ENCODE data around the gene ZCCHC24. TPM values are rescaled to one million over a fixed set of nuclear protein-coding genes. Genes with fewer than 3 reads are reported as not detected.

The ZCCHC24 gene
- polyA plus RNA-seq, 1 of the 3 experiments (the other 2 are of a cell fraction), result 15.8 TPM

- TF ChIP-seq TCF12 (IDR thresholded peaks at IDR 0.05) (peak; percentile 100), EP300 (IDR thresholded peaks at IDR 0.05; ENCODE audit: borderline replicate concordance in 1 of 2, low read depth in 1 of 2, low read length in 1 of 2) (peak; percentile 63 to 86), GATA2 (CRISPR knock-in tag; IDR thresholded peaks at IDR 0.05) (peak; percentile 68), NFIC (IDR thresholded peaks at IDR 0.05; ENCODE audit: borderline replicate concordance) (peak; percentile 85)
These were observed 38.5 kb upstream of the ZCCHC24 start (continued) for GRCh38 chr10:79483948-79484347.

GRCh38 chr10:79483299-79483698, 37.9 kb upstream of the ZCCHC24 start:
- H3F3A ChIP-seq (replicated peaks; ENCODE audit: insufficient read depth), result peaks cover 28% of the 10 kb centered on the region
- peak overlapping the region; percentile 88 to 90 for H3K27ac ChIP-seq (ENCODE audit: low read depth in 2 of 2, low read length in 1 of 2)
- CTCF ChIA-PET, result interaction anchor here (1.2 to 1.5 kb wide), 2 partner anchors 16 to 109 kb away, joined by 6 to 8 read pairs; no protein-coding TSS in a partner anchor
- H3K9ac ChIP-seq, result no peak overlapping the region
- no peaks in the 10 kb centered on the region for H3K27me3 ChIP-seq (ENCODE audit: insufficient read depth)
- no peaks in the 10 kb centered on the region for H3K9me3 ChIP-seq
- DNase-seq, result no peak
- peaks cover 18 to 33% of the 10 kb centered on the region in 2 experiments for H3K4me1 ChIP-seq (ENCODE audit: control insufficient read depth in 1 of 2, insufficient read depth in 2 of 2, low read depth in 1 of 2, low read length in 1 of 2)
- H2AFZ ChIP-seq (ENCODE audit: low read depth), result peak overlapping the region; percentile 67
- peak overlapping the region; percentile 57; the same call in 1 of the 2 replicates for H3K4me2 ChIP-seq
- TF ChIP-seq MEF2A (IDR thresholded peaks at IDR 0.05; ENCODE audit: borderline replicate concordance, low read depth) (no peak), FOSL2 (IDR thresholded peaks at IDR 0.05; ENCODE audit: borderline replicate concordance, low read depth) (no peak), MAX (IDR thresholded peaks at IDR 0.05; ENCODE audit: low read depth) (no peak), FOXM1 (IDR thresholded peaks at IDR 0.05; ENCODE audit: low read depth) (no peak), USF1 (IDR thresholded peaks at IDR 0.05; ENCODE audit: borderline replicate concordance, low read depth) (no peak), SIN3A (IDR thresholded peaks at IDR 0.05; ENCODE audit: borderline replicate concordance, low read depth, low read length) (no peak), FOXJ3 (CRISPR knock-in tag; IDR thresholded peaks at IDR 0.05) (no peak), POLR2AphosphoS5 (IDR thresholded peaks at IDR 0.05; ENCODE audit: low read depth, low read length) (no peak), CTCF (IDR thresholded peaks at IDR 0.05) (no peak), EZH2phosphoT487 (IDR thresholded peaks at IDR 0.05; ENCODE audit: borderline replicate concordance, low read depth) (no peak), ZBTB33 (IDR thresholded peaks at IDR 0.05; ENCODE audit: borderline replicate concordance, low read depth) (no peak), RFX5 (IDR thresholded peaks at IDR 0.05; ENCODE audit: low read length) (no peak), EP300 (IDR thresholded peaks at IDR 0.05; ENCODE audit: borderline replicate concordance in 1 of 2, low read depth in 1 of 2, low read length in 1 of 2) (no peak), GABPA (IDR thresholded peaks at IDR 0.05; ENCODE audit: low read depth) (no peak), TEAD4 (IDR thresholded peaks at IDR 0.05; ENCODE audit: borderline replicate concordance, insufficient read depth) (no peak)
- no peak overlapping the region for H3K4me3 ChIP-seq (ENCODE audit: low read depth in 2 of 2, low read length in 1 of 2)
- H3K9me2 ChIP-seq, result no peaks in the 10 kb centered on the region
- no peaks in the 10 kb centered on the region for H4K20me1 ChIP-seq (ENCODE audit: insufficient read depth)
- 81% methylated on average over 3 of the region's 3 CpGs for WGBS (ENCODE audit: low lambda C conversion rate)
- no peaks in the 10 kb centered on the region for H3K36me3 ChIP-seq (replicated peaks in 1 of 2; ENCODE audit: control insufficient read depth in 1 of 2, insufficient read depth in 2 of 2, low read length in 1 of 2)
- POLR2A ChIA-PET, result no interaction called here
- no peaks in the 10 kb centered on the region for H3K79me2 ChIP-seq (ENCODE audit: insufficient read depth)

Measured in SK-N-SH (cell line).